B cell (primary cell): ENCODE results near the gene PLEKHG4. TPM values are rescaled to one million over a fixed set of nuclear protein-coding genes. Genes with fewer than 3 reads are reported as not detected.

Source experiments
- ATAC-seq: fragments of 200-7000 bp; cut with Tn5 transposase; one replicate; pipeline ENCODE4 v1.10.0; 2021; ENCODE audit warnings: low read depth, mild to moderate bottlenecking, moderate number of reproducible peaks, moderate library complexity
- CTCF ChIA-PET: fragments of 350-600 bp; sonication (Branson Sonifier 250); formaldehyde crosslinking; loops from one replicate; lab custom pipeline; 2021; ENCODE audit warnings: antibody characterized with exemption, inconsistent platforms; lab: Charles Lee
- POLR2A ChIA-PET: fragments of 350-600 bp; sonication (Branson Sonifier 250); formaldehyde crosslinking; loops from one replicate; lab custom pipeline; 2021; ENCODE audit warnings: antibody characterized with exemption; lab: Charles Lee
- DNase-seq: peaks from one replicate; pipeline ENCODE4 v3.0.0; 2013
- H2AFZ ChIP-seq: 2 replicates; pipeline ENCODE4 v1.6.1; 2012; ENCODE audit warnings: mild to moderate bottlenecking, low read depth, low read length; ENCODE audit not compliant: insufficient read depth, poor library complexity, severe bottlenecking
- H3K27ac ChIP-seq, 2 donors: 1 replicate in 1 of 2; 2 replicates in 1 of 2; pipeline ENCODE4 v1.5.1; 2012 to 2013; ENCODE audit warnings: low read length in 2 of 2, mild to moderate bottlenecking in 2 of 2, moderate library complexity in 1 of 2
- H3K27me3 ChIP-seq, 4 experiments: fragments of 200-600 bp in 1 of 4; sonication (generic) in 1 of 4; replicated peaks in 1 of 4; 1 replicate in 2 of 4; 2 replicates in 2 of 4; pipeline versions ENCODE4 v1.6.1 to v1.7.0; 2013 to 2016; ENCODE audit warnings: low read length in 3 of 4, mild to moderate bottlenecking in 2 of 4, mixed read lengths in 1 of 4, moderate library complexity in 1 of 4; ENCODE audit not compliant: insufficient read depth in 4 of 4, control insufficient read depth in 3 of 4; ENCODE audit errors: control extremely low read depth in 1 of 4
- H3K36me3 ChIP-seq, 2 experiments: replicated peaks in 1 of 2; 1 replicate in 1 of 2; 2 replicates in 1 of 2; pipeline versions ENCODE4 v1.6.1 to v1.7.1; 2013; ENCODE audit warnings: low read length in 1 of 2; ENCODE audit not compliant: insufficient read depth in 2 of 2, control insufficient read depth in 1 of 2; ENCODE audit errors: control extremely low read depth in 1 of 2, extremely low read depth in 1 of 2
- H3K4me1 ChIP-seq, 2 donors: fragments of 200-600 bp in 1 of 2; sonication (generic) in 1 of 2; 1 replicate in 1 of 2; 2 replicates in 1 of 2; pipeline versions ENCODE4 v1.5.1 to v1.6.1; 2013 to 2017; ENCODE audit warnings: low read length in 2 of 2; ENCODE audit not compliant: control insufficient read depth in 2 of 2, insufficient read depth in 2 of 2
- H3K4me2 ChIP-seq: replicated peaks from 2 replicates; pipeline ENCODE3; 2012; ENCODE audit warnings: mild to moderate bottlenecking, low read depth, low read length; ENCODE audit not compliant: poor library complexity, severe bottlenecking
- H3K4me3 ChIP-seq, 5 experiments: fragments of 200-600 bp in 1 of 5; sonication (generic) in 1 of 5; 1 replicate in 3 of 5; 2 replicates in 2 of 5; pipeline versions ENCODE4 v1.5.1 to v1.7.0; 2011 to 2016; ENCODE audit warnings: low read length in 4 of 5, mild to moderate bottlenecking in 4 of 5, low read depth in 2 of 5, control low read depth in 1 of 5, moderate library complexity in 1 of 5; ENCODE audit not compliant: insufficient read depth in 1 of 5; ENCODE audit errors: control extremely low read depth in 1 of 5, extremely low read depth in 1 of 5
- H3K79me2 ChIP-seq: fragments of 200-600 bp; sonication (generic); one replicate; pipeline ENCODE4 v1.6.0; 2016; ENCODE audit warnings: low read length; ENCODE audit not compliant: control insufficient read depth, insufficient read depth
- H3K9ac ChIP-seq: fragments of 200-600 bp; sonication (generic); 2 replicates; pipeline ENCODE4 v1.6.1; 2017; ENCODE audit warnings: mild to moderate bottlenecking, low read length, moderate library complexity
- H3K9me3 ChIP-seq, 3 donors: one replicate each; pipeline versions ENCODE4 v1.6.1 to v1.7.1; 2013; ENCODE audit warnings: low read length in 2 of 3; ENCODE audit not compliant: control insufficient read depth in 2 of 3, insufficient read depth in 1 of 3; ENCODE audit errors: control extremely low read depth in 1 of 3
- H4K20me1 ChIP-seq: 2 replicates; pipeline ENCODE4 v1.6.0; 2012; ENCODE audit warnings: mild to moderate bottlenecking, low read length; ENCODE audit not compliant: insufficient read depth, control insufficient read depth, poor library complexity, severe bottlenecking
- H3K27ac Mint-ChIP-seq: one replicate; pipeline ENCODE4 v1.8.0; 2021; ENCODE audit warnings: mixed read lengths
- H3K27me3 Mint-ChIP-seq: one replicate; pipeline ENCODE4 v1.8.0; 2021; ENCODE audit warnings: mixed read lengths
- H3K4me1 Mint-ChIP-seq: one replicate; pipeline ENCODE4 v1.8.0; 2021; ENCODE audit warnings: mixed read lengths
- H3K4me3 Mint-ChIP-seq: one replicate; pipeline ENCODE4 v1.8.0; 2021; ENCODE audit warnings: mixed read lengths
- H3K9me3 Mint-ChIP-seq: one replicate; pipeline ENCODE4 v1.8.0; 2022; ENCODE audit warnings: mixed read lengths; ENCODE audit not compliant: insufficient read depth
- EZH2 ChIP-seq: IDR thresholded peaks from 2 replicates; pipeline ENCODE4 v1.6.1; 2012; ENCODE audit warnings: borderline replicate concordance, low read depth, mild to moderate bottlenecking, moderate library complexity, low read length; ENCODE audit not compliant: insufficient read depth, poor library complexity, severe bottlenecking
- WGBS: methylation state at CpG from one replicate; pipeline ENCODE4 v1.1.5; 2013; ENCODE audit warnings: missing lambda C conversion rate; ENCODE audit not compliant: insufficient coverage; 5-methylcytosine and 5-hydroxymethylcytosine counted together
- intact Hi-C: fragments of 100-400 bp; cut with micrococcal nuclease; formaldehyde crosslinking; loops from one replicate; pipeline ENCODE4 v1.10.0; 2022
- polyA plus RNA-seq: library from polyadenylated mRNA; depleted of rRNA; stranded (reverse); fragments of >200 nt; gene quantifications from 2 replicates; pipeline ENCODE4 v1.2.3, GENCODE V29; 2012
- total RNA-seq, 2 donors: library from RNA; stranded (reverse); fragments of 120-200 nt in 1 of 2; gene quantifications; 1 replicate in 1 of 2; 2 replicates in 1 of 2; pipeline versions ENCODE4 v1.2.3 to v1.2.4, GENCODE V29; 2013 to 2022
- TF ChIP-seq, protein P1 (sequence below): fragments of 200-600 bp; IDR thresholded peaks from one replicate; pipeline ENCODE4 v1.8.0; 2022; ENCODE audit warnings: antibody characterized with exemption, mild to moderate bottlenecking

Gene PLEKHG4
- total and polyA plus RNA-seq, 2 donors (not counting 1 experiment from before 2014, with no cell fraction given): 6.0 to 7.1 TPM

DNA sequence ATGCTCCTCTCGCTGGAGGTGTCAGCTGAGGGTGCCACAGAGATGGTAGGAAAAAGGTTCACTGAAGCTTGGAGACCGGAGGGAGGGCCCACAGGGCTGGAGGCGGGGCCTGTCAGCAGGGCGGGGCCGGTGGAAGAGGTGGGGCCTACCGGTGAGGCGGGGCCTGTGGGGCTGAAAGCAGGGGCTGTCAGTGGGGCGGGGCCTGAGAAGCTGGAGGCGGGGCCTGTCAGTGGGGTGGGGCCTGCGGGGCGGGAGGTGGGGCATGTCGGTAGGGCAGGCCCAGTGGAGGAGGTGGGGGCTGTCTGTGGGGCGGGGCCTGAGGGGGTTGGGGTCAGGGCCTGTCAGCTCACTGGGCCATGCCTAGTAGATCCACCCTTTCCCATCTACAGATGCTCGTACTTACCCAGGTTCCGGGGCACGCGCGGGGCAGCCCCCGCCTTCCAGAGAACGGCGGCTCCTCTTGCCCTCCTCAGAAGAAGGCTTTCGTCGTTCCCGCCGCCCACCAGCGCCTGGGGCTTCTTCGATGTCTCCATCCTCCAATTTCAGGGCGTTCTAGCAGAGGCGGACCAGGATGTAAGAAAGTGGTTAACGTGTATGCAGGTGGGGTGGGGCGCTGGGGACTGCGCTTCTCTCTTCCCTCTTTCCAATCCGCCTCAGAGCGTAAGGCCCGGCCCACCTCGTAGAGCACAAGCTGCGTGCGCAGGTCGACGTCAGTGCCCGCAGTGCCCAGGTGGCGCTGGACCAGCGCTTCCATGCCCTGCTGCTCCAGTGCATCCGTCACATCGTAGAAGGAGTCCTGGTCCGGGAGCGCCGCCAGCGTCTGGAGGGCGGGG, 42.6 kb upstream of the PLEKHG4 start:
- Histone ChIP-seq H2AFZ (no peak overlapping the region), H3K9me3 (no peaks in the 10 kb centered on the region), H3K27me3 (no peaks in the 10 kb centered on the region), H3K4me2 (no peak overlapping the region), H3K4me1 (no peaks in the 10 kb centered on the region), H3K79me2 (peaks cover 10% of the 10 kb centered on the region), H3K4me3 (no peak overlapping the region), H4K20me1 (no peaks in the 10 kb centered on the region), H3K9ac (no peak overlapping the region), H3K36me3 (peaks cover 0 to 43% of the 10 kb centered on the region in 2 experiments), H3K27ac (no peak overlapping the region)
- no peak overlapping the region for H3K27ac Mint-ChIP-seq
- TF ChIP-seq, protein P1, sequence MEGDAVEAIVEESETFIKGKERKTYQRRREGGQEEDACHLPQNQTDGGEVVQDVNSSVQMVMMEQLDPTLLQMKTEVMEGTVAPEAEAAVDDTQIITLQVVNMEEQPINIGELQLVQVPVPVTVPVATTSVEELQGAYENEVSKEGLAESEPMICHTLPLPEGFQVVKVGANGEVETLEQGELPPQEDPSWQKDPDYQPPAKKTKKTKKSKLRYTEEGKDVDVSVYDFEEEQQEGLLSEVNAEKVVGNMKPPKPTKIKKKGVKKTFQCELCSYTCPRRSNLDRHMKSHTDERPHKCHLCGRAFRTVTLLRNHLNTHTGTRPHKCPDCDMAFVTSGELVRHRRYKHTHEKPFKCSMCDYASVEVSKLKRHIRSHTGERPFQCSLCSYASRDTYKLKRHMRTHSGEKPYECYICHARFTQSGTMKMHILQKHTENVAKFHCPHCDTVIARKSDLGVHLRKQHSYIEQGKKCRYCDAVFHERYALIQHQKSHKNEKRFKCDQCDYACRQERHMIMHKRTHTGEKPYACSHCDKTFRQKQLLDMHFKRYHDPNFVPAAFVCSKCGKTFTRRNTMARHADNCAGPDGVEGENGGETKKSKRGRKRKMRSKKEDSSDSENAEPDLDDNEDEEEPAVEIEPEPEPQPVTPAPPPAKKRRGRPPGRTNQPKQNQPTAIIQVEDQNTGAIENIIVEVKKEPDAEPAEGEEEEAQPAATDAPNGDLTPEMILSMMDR: no peak
- TF ChIP-seq EZH2: no peak
- DNase-seq: peak; percentile 63
- no peaks in the 10 kb centered on the region for H3K27me3 Mint-ChIP-seq
- intact Hi-C loops: no loop called here
- H3K9me3 Mint-ChIP-seq: no peaks in the 10 kb centered on the region
- CTCF ChIA-PET: no interaction called here
- no peaks in the 10 kb centered on the region for H3K4me1 Mint-ChIP-seq
- 94% methylated on average over 36 of the region's 50 CpGs for WGBS
- POLR2A ChIA-PET: no interaction called here
- ATAC-seq: peak; percentile 75
- no peak overlapping the region for H3K4me3 Mint-ChIP-seq
